ENCODE data around the gene TNIP1.
A peak's percentile ranks its signal among the peaks of the same experiment; 100 is the strongest.

Gene TNIP1

GRCh38 chr5:151081431-151082281 lies 822 bp upstream of the TNIP1 start:
- Histone ChIP-seq H3K9me3 (ENCODE audit: control insufficient read depth, insufficient read depth, low read length) (no peaks in the 10 kb centered on the region), H3K9ac (ENCODE audit: low read depth, low read length) (peak overlapping the region; percentile 67), H3K27me3 (ENCODE audit: control insufficient read depth, insufficient read depth, low read length) (peaks cover 4% of the 10 kb centered on the region), H3K4me1 (ENCODE audit: control insufficient read depth, insufficient read depth, low read length) (peaks cover 8% of the 10 kb centered on the region), H3K4me3 (ENCODE audit: low read depth, low read length) (peak overlapping the region; percentile 64), H3K36me3 (ENCODE audit: control insufficient read depth, insufficient read depth, low read length) (no peaks in the 10 kb centered on the region)

- Histone ChIP-seq H3K36me3 (ENCODE audit: control insufficient read depth, insufficient read depth, low read length) (no peaks in the 10 kb centered on the region), H3K4me3 (ENCODE audit: low read depth, low read length) (peak overlapping the region; percentile 80), H3K27me3 (ENCODE audit: control insufficient read depth, insufficient read depth, low read length) (peaks cover 4% of the 10 kb centered on the region), H3K4me1 (ENCODE audit: control insufficient read depth, insufficient read depth, low read length) (peaks cover 5% of the 10 kb centered on the region), H3K9ac (ENCODE audit: low read depth, low read length) (peak overlapping the region; percentile 76), H3K9me3 (ENCODE audit: control insufficient read depth, insufficient read depth, low read length) (no peaks in the 10 kb centered on the region)
Observed at GRCh38 chr5:151079838-151080612, 809 bp downstream of the TNIP1 start.

- H3K4me1 ChIP-seq (ENCODE audit: control insufficient read depth, insufficient read depth, low read length), result peaks cover 5% of the 10 kb centered on the region
- H3K4me3 ChIP-seq (ENCODE audit: low read depth, low read length), result no peak overlapping the region
- H3K9ac ChIP-seq (ENCODE audit: low read depth, low read length), result no peak overlapping the region
- no peaks in the 10 kb centered on the region for H3K9me3 ChIP-seq (ENCODE audit: control insufficient read depth, insufficient read depth, low read length)
- peaks cover 4% of the 10 kb centered on the region for H3K27me3 ChIP-seq (ENCODE audit: control insufficient read depth, insufficient read depth, low read length)
- no peaks in the 10 kb centered on the region for H3K36me3 ChIP-seq (ENCODE audit: control insufficient read depth, insufficient read depth, low read length)
Observed at GRCh38 chr5:151078490-151079262, 2.2 kb downstream of the TNIP1 start.

- peaks cover 5% of the 10 kb centered on the region for H3K4me1 ChIP-seq (ENCODE audit: control insufficient read depth, insufficient read depth, low read length)
- H3K36me3 ChIP-seq (ENCODE audit: control insufficient read depth, insufficient read depth, low read length), result no peaks in the 10 kb centered on the region
- H3K27me3 ChIP-seq (ENCODE audit: control insufficient read depth, insufficient read depth, low read length), result peaks cover 4% of the 10 kb centered on the region
- H3K4me3 ChIP-seq (ENCODE audit: low read depth, low read length), result no peak overlapping the region
- no peak overlapping the region for H3K9ac ChIP-seq (ENCODE audit: low read depth, low read length)
- no peaks in the 10 kb centered on the region for H3K9me3 ChIP-seq (ENCODE audit: control insufficient read depth, insufficient read depth, low read length)
Observed at GRCh38 chr5:151077967-151078366, 2.9 kb downstream of the TNIP1 start.

GRCh38 chr5:151077419-151077818 lies 3.4 kb downstream of the TNIP1 start:
- H3K36me3 ChIP-seq (ENCODE audit: control insufficient read depth, insufficient read depth, low read length), result no peaks in the 10 kb centered on the region
- H3K9me3 ChIP-seq (ENCODE audit: control insufficient read depth, insufficient read depth, low read length), result no peaks in the 10 kb centered on the region
- H3K9ac ChIP-seq (ENCODE audit: low read depth, low read length), result no peak overlapping the region
- peaks cover 5% of the 10 kb centered on the region for H3K4me1 ChIP-seq (ENCODE audit: control insufficient read depth, insufficient read depth, low read length)
- no peak overlapping the region for H3K4me3 ChIP-seq (ENCODE audit: low read depth, low read length)
- peaks cover 4% of the 10 kb centered on the region for H3K27me3 ChIP-seq (ENCODE audit: control insufficient read depth, insufficient read depth, low read length)

GRCh38 chr5:151076616-151077015 lies 4.2 kb downstream of the TNIP1 start:
- no peak overlapping the region for H3K9ac ChIP-seq (ENCODE audit: low read depth, low read length)
- peaks cover 4% of the 10 kb centered on the region for H3K27me3 ChIP-seq (ENCODE audit: control insufficient read depth, insufficient read depth, low read length)
- no peaks in the 10 kb centered on the region for H3K36me3 ChIP-seq (ENCODE audit: control insufficient read depth, insufficient read depth, low read length)
- peaks cover 5% of the 10 kb centered on the region for H3K4me1 ChIP-seq (ENCODE audit: control insufficient read depth, insufficient read depth, low read length)
- H3K9me3 ChIP-seq (ENCODE audit: control insufficient read depth, insufficient read depth, low read length), result no peaks in the 10 kb centered on the region
- H3K4me3 ChIP-seq (ENCODE audit: low read depth, low read length), result no peak overlapping the region

- H3K9ac ChIP-seq (ENCODE audit: low read depth, low read length), result no peak overlapping the region
- H3K4me3 ChIP-seq (ENCODE audit: low read depth, low read length), result no peak overlapping the region
- H3K27me3 ChIP-seq (ENCODE audit: control insufficient read depth, insufficient read depth, low read length), result peaks cover 4% of the 10 kb centered on the region
- H3K4me1 ChIP-seq (ENCODE audit: control insufficient read depth, insufficient read depth, low read length), result peaks cover 5% of the 10 kb centered on the region
- H3K9me3 ChIP-seq (ENCODE audit: control insufficient read depth, insufficient read depth, low read length), result no peaks in the 10 kb centered on the region
- H3K36me3 ChIP-seq (ENCODE audit: control insufficient read depth, insufficient read depth, low read length), result no peaks in the 10 kb centered on the region
Observed at GRCh38 chr5:151075698-151076331, 5.0 kb downstream of the TNIP1 start.

- Histone ChIP-seq H3K4me3 (ENCODE audit: low read depth, low read length) (no peak overlapping the region), H3K36me3 (ENCODE audit: control insufficient read depth, insufficient read depth, low read length) (no peaks in the 10 kb centered on the region), H3K9me3 (ENCODE audit: control insufficient read depth, insufficient read depth, low read length) (no peaks in the 10 kb centered on the region), H3K27me3 (ENCODE audit: control insufficient read depth, insufficient read depth, low read length) (no peaks in the 10 kb centered on the region), H3K9ac (ENCODE audit: low read depth, low read length) (no peak overlapping the region), H3K4me1 (ENCODE audit: control insufficient read depth, insufficient read depth, low read length) (no peaks in the 10 kb centered on the region)
Observed at GRCh38 chr5:151074557-151074956, 6.3 kb downstream of the TNIP1 start.

- no peaks in the 10 kb centered on the region for H3K9me3 ChIP-seq (ENCODE audit: control insufficient read depth, insufficient read depth, low read length)
- no peaks in the 10 kb centered on the region for H3K4me1 ChIP-seq (ENCODE audit: control insufficient read depth, insufficient read depth, low read length)
- H3K27me3 ChIP-seq (ENCODE audit: control insufficient read depth, insufficient read depth, low read length), result no peaks in the 10 kb centered on the region
- no peak overlapping the region for H3K9ac ChIP-seq (ENCODE audit: low read depth, low read length)
- no peaks in the 10 kb centered on the region for H3K36me3 ChIP-seq (ENCODE audit: control insufficient read depth, insufficient read depth, low read length)
- H3K4me3 ChIP-seq (ENCODE audit: low read depth, low read length), result no peak overlapping the region
Observed at GRCh38 chr5:151073280-151073679, 7.6 kb downstream of the TNIP1 start.

GRCh38 chr5:151072630-151073025 lies 8.2 kb downstream of the TNIP1 start:
- H3K36me3 ChIP-seq (ENCODE audit: control insufficient read depth, insufficient read depth, low read length), result no peaks in the 10 kb centered on the region
- H3K4me1 ChIP-seq (ENCODE audit: control insufficient read depth, insufficient read depth, low read length), result no peaks in the 10 kb centered on the region
- H3K9ac ChIP-seq (ENCODE audit: low read depth, low read length), result no peak overlapping the region
- no peak overlapping the region for H3K4me3 ChIP-seq (ENCODE audit: low read depth, low read length)
- no peaks in the 10 kb centered on the region for H3K27me3 ChIP-seq (ENCODE audit: control insufficient read depth, insufficient read depth, low read length)
- H3K9me3 ChIP-seq (ENCODE audit: control insufficient read depth, insufficient read depth, low read length), result no peaks in the 10 kb centered on the region

Measured in iPS-15b (cell line).